Psoas muscle (tissue), 8 donors: ENCODE measurements around the gene GRP. TPM values are rescaled to one million over a fixed set of nuclear protein-coding genes. Genes with fewer than 3 reads are reported as not detected.

Experiments
- ATAC-seq, 4 donors: fragments of 200-7000 bp; cut with Tn5 transposase; one replicate each; pipeline ENCODE4 v1.9.1; 2020; ENCODE audit warnings: moderate library complexity in 3 of 4, mild to moderate bottlenecking in 2 of 4
- DNase-seq, 2 donors: peaks; one replicate each; pipeline ENCODE4 v3.0.0-alpha.2; 2020
- H3K27ac ChIP-seq: fragments of 200-600 bp; one replicate; pipeline ENCODE4 v1.8.0; 2022
- H3K27me3 ChIP-seq, 3 donors: fragments of 200-600 bp in 1 of 3; one replicate each; pipeline versions ENCODE4 v1.6.1 to v1.8.0; 2013 to 2022; ENCODE audit warnings: low read length in 2 of 3, mild to moderate bottlenecking in 2 of 3, moderate library complexity in 1 of 3; ENCODE audit not compliant: insufficient read depth in 3 of 3
- H3K36me3 ChIP-seq, 2 donors: fragments of 200-600 bp in 1 of 2; one replicate each; pipeline versions ENCODE4 v1.6.1 to v1.8.0; 2013 to 2022; ENCODE audit warnings: low read depth in 1 of 2, mild to moderate bottlenecking in 1 of 2, moderate library complexity in 1 of 2; ENCODE audit not compliant: insufficient read depth in 1 of 2
- H3K4me1 ChIP-seq: fragments of 200-600 bp; one replicate; pipeline ENCODE4 v1.8.0; 2022
- H3K4me3 ChIP-seq: fragments of 200-600 bp; one replicate; pipeline ENCODE4 v1.8.0; 2022; ENCODE audit warnings: mild to moderate bottlenecking
- H3K9me3 ChIP-seq: fragments of 200-600 bp; one replicate; pipeline ENCODE4 v1.8.0; 2022
- CTCF ChIP-seq: fragments of 200-600 bp; IDR thresholded peaks from one replicate; pipeline ENCODE4 v1.8.0; 2022; ENCODE audit warnings: antibody characterized with exemption
- WGBS, 3 donors: extraction: QIAGEN DNeasy Blood & Tissue Kit; methylation state at CpG; one replicate each; pipeline versions ENCODE4 v1.1.6 to v1.1.7; 2013; 5-methylcytosine and 5-hydroxymethylcytosine counted together
- intact Hi-C, 2 donors: fragments of 100-400 bp; cut with DNase I; formaldehyde crosslinking; loops; one replicate each; pipeline versions ENCODE4 v1.11.0 to v1.14.2; 2022
- polyA plus RNA-seq, 3 donors: library from polyadenylated mRNA; stranded (reverse); fragments of 200-250 nt; gene quantifications; one replicate each; pipeline ENCODE4 v1.2.3, GENCODE V29; 2013
- total RNA-seq, 4 donors: library from RNA; stranded (reverse); fragmentation: NEBNext Ultra II Directional in 2 of 4; extraction: Animal tissue kit (Norgen Biotek cat#: 25700) in 2 of 4; gene quantifications; one replicate each; pipeline versions ENCODE4 v1.2.1 to v1.2.4, GENCODE V29; 2021 to 2023
- donor health status: healthy with polysubstance abuse.
- donor health status: DM: no; HTN: no; CAD: no; lungs with moderate emphysema.
- donor health status: Bipolar disorder and iron deficiency.
- donor health status: healthy.
- donor health status: DM: yes; HTN: yes; CAD: no.
- donor health status: DM: no; HTN: no; CAD: no.
- donor health status: DM: no; HTN: no; CAD: no.
- donor health status: DM: yes; HTN: yes; CAD: no.

The GRP gene
- total and polyA plus RNA-seq, 7 donors = not detected

DNA sequence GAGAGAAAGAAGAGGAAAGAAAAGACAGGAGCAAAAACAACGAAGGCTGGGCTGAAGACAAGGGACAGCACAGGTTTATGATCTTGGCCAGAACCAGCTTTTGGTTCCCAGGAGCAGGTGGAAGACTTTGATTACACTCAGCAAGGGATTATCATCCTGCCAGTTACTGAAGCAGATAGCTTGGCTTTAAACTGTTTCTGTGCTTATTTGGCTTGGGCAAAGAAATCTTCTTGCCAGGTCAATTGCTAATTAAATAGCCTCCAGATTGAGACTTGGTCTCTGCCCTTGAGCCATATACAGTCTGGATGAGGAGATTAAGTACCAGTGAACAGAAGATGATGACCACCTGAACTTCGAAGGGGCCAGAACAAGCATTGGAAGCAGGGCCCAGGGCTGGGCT is 22.3 kb upstream of the GRP start:
- peaks cover 0 to 3% (median 0%) of the 10 kb centered on the region in 3 donors for H3K27me3 ChIP-seq
- ATAC-seq (no peak), DNase-seq (no peak)
- no peak overlapping the region for H3K4me3 ChIP-seq
- H3K9me3 ChIP-seq = no peaks in the 10 kb centered on the region
- 54 to 78% (median 61%) methylated on average over 2 of the region's 2 CpGs for WGBS, 3 donors
- no peak overlapping the region for H3K27ac ChIP-seq
- no peak for TF ChIP-seq CTCF
- intact Hi-C loops = no loop called here
- no peaks in the 10 kb centered on the region for H3K4me1 ChIP-seq
- H3K36me3 ChIP-seq = no peaks in the 10 kb centered on the region

DNA sequence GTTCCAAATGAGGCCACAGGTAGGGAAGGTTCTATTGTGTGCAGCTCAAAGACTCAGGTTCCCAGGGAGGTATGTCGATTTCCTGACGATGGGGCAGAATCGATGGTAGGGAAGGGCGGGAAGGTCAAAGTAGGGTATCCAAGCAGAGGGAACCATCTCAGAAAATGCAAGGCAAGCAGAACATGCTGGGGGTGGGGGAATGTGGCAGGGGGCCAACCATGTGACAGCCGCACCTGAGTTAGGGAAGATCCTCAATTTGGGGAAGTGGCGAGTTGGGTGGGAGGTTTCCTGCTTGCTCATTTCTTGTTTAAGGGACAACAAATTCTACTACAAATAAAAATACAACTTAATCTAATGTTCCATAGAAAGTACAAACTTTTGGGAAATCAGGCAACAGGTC is 21.7 kb upstream of the GRP start:
- Histone ChIP-seq H3K4me1 (no peaks in the 10 kb centered on the region), H3K4me3 (no peak overlapping the region), H3K36me3 (no peaks in the 10 kb centered on the region), H3K9me3 (no peaks in the 10 kb centered on the region), H3K27me3 (peaks cover 0 to 3% (median 0%) of the 10 kb centered on the region in 3 donors), H3K27ac (no peak overlapping the region)
- intact Hi-C loops = no loop called here
- ATAC-seq (no peak), DNase-seq (no peak)
- 86 to 91% (median 86%) methylated on average over 6 of the region's 6 CpGs for WGBS, 3 donors
- no peak for TF ChIP-seq CTCF

- H3K4me1 ChIP-seq = no peaks in the 10 kb centered on the region
- H3K27me3 ChIP-seq = peaks cover 0 to 3% (median 0%) of the 10 kb centered on the region in 3 donors
- H3K9me3 ChIP-seq = no peaks in the 10 kb centered on the region
- 71 to 75% (median 72%) methylated on average over 3 of the region's 3 CpGs for WGBS, 3 donors
- H3K4me3 ChIP-seq = no peak overlapping the region
- intact Hi-C loops = no loop called here
- no peak for TF ChIP-seq CTCF
- no peaks in the 10 kb centered on the region for H3K36me3 ChIP-seq
- ATAC-seq (no peak), DNase-seq (no peak)
- no peak overlapping the region for H3K27ac ChIP-seq
Measured at GRCh38 chr18:59200787-59201186, 19.2 kb upstream of the GRP start.

- Histone ChIP-seq H3K27me3 (peaks cover 0 to 5% (median 0%) of the 10 kb centered on the region in 3 donors), H3K36me3 (no peaks in the 10 kb centered on the region), H3K27ac (no peak overlapping the region), H3K9me3 (no peaks in the 10 kb centered on the region), H3K4me1 (no peaks in the 10 kb centered on the region), H3K4me3 (no peak overlapping the region)
- DNase-seq = no peak
- no peak for TF ChIP-seq CTCF
- no peak for ATAC-seq
- intact Hi-C loops = no loop called here
Measured at GRCh38 chr18:59202258-59202820, 17.6 kb upstream of the GRP start.

GRCh38 chr18:59207506-59207905 is 12.5 kb upstream of the GRP start:
- 62 to 74% (median 67%) methylated on average over 6 of the region's 6 CpGs for WGBS, 3 donors

More at GRCh38 chr18:59207506-59207905, 12.5 kb upstream of the GRP start:
- no peak for DNase-seq
- no peaks in the 10 kb centered on the region for H3K4me1 ChIP-seq
- intact Hi-C loops = no loop called here
- no peak overlapping the region for H3K27ac ChIP-seq
- no peak overlapping the region for H3K4me3 ChIP-seq
- no peaks in the 10 kb centered on the region for H3K9me3 ChIP-seq
- no peak for TF ChIP-seq CTCF
- peaks cover 0 to 6% (median 3%) of the 10 kb centered on the region in 3 donors for H3K27me3 ChIP-seq
- ATAC-seq = no peak
- H3K36me3 ChIP-seq = no peaks in the 10 kb centered on the region
